Activated CD4-positive, alpha-beta T cell treated with anti-CD3 and anti-CD28 coated beads, Interleukin-2, amount 10 ng/mL, durations not matched to agents 7 days and 5 days (primary cell): ENCODE data around the gene ZNF780B. TPM values are rescaled to one million over a fixed set of nuclear protein-coding genes. Genes with fewer than 3 reads are reported as not detected.

Source experiments
- CTCF ChIA-PET: fragments of 350-600 bp; sonication (Branson Sonifier 250); formaldehyde crosslinking; loops from one replicate; lab custom pipeline; 2021; ENCODE audit warnings: antibody characterized with exemption; lab: Charles Lee
- POLR2A ChIA-PET: fragments of 350-600 bp; sonication (Branson Sonifier 250); formaldehyde crosslinking; loops from one replicate; lab custom pipeline; 2021; ENCODE audit warnings: antibody characterized with exemption; lab: Charles Lee
- DNase-seq: peaks from one replicate; pipeline ENCODE4 v3.0.0-alpha.2; 2020
- H3K27ac Mint-ChIP-seq: one replicate; pipeline ENCODE4 v1.8.0; 2021; ENCODE audit warnings: mild to moderate bottlenecking, moderate library complexity, mixed read lengths
- H3K27me3 Mint-ChIP-seq: one replicate; pipeline ENCODE4 v1.8.0; 2021; ENCODE audit warnings: mixed read lengths
- H3K36me3 Mint-ChIP-seq: one replicate; pipeline ENCODE4 v1.8.0; 2021; ENCODE audit warnings: low read depth, mixed read lengths
- H3K4me1 Mint-ChIP-seq: one replicate; pipeline ENCODE4 v1.8.0; 2021; ENCODE audit warnings: mixed read lengths
- H3K4me3 Mint-ChIP-seq: one replicate; pipeline ENCODE4 v1.8.0; 2021; ENCODE audit warnings: mild to moderate bottlenecking, moderate library complexity, mixed read lengths
- H3K9me3 Mint-ChIP-seq: one replicate; pipeline ENCODE4 v1.8.0; 2021; ENCODE audit warnings: mixed read lengths
- total RNA-seq, 2 experiments: library from RNA; stranded (reverse); gene quantifications; one replicate each; pipeline ENCODE4 v1.2.3, GENCODE V29; 2021

Gene ZNF780B
- total RNA-seq, 2 experiments from 2014 or later, result 28.3 to 30.5 TPM

GRCh38 chr19:39993605-39994004 lies 62.4 kb downstream of the ZNF780B start:
- DNase-seq, result no peak
- Mint-ChIP-seq H3K27ac (no peak overlapping the region), H3K36me3 (peaks cover 54% of the 10 kb centered on the region), H3K9me3 (peaks cover 23% of the 10 kb centered on the region), H3K4me1 (peaks cover 44% of the 10 kb centered on the region), H3K27me3 (no peaks in the 10 kb centered on the region), H3K4me3 (no peak overlapping the region)
- CTCF ChIA-PET, result no interaction called here
- POLR2A ChIA-PET, result no interaction called here

- Mint-ChIP-seq H3K9me3 (peaks cover 43% of the 10 kb centered on the region), H3K36me3 (peaks cover 51% of the 10 kb centered on the region), H3K4me1 (peaks cover 15% of the 10 kb centered on the region), H3K27me3 (no peaks in the 10 kb centered on the region), H3K4me3 (no peak overlapping the region), H3K27ac (no peak overlapping the region)
- DNase-seq, result no peak
- ChIA-PET POLR2A (no interaction called here), CTCF (no interaction called here)
These were observed 68.4 kb downstream of the ZNF780B start for GRCh38 chr19:39987596-39987995.

GRCh38 chr19:39987167-39987566 lies 68.9 kb downstream of the ZNF780B start:
- CTCF ChIA-PET, result no interaction called here
- Mint-ChIP-seq H3K9me3 (peaks cover 42% of the 10 kb centered on the region), H3K4me3 (no peak overlapping the region), H3K36me3 (peaks cover 53% of the 10 kb centered on the region), H3K27ac (no peak overlapping the region), H3K27me3 (no peaks in the 10 kb centered on the region), H3K4me1 (peaks cover 14% of the 10 kb centered on the region)
- POLR2A ChIA-PET, result no interaction called here
- no peak for DNase-seq

GRCh38 chr19:39986643-39987042 lies 69.4 kb downstream of the ZNF780B start:
- peaks cover 40% of the 10 kb centered on the region for H3K9me3 Mint-ChIP-seq
- no peak overlapping the region for H3K27ac Mint-ChIP-seq
- H3K36me3 Mint-ChIP-seq, result peaks cover 54% of the 10 kb centered on the region
- CTCF ChIA-PET, result no interaction called here
- no peak overlapping the region for H3K4me3 Mint-ChIP-seq
- H3K27me3 Mint-ChIP-seq, result no peaks in the 10 kb centered on the region
- DNase-seq, result no peak
- POLR2A ChIA-PET, result no interaction called here
- peaks cover 11% of the 10 kb centered on the region for H3K4me1 Mint-ChIP-seq

GRCh38 chr19:39983695-39984300 lies 72.2 kb downstream of the ZNF780B start:
- no peaks in the 10 kb centered on the region for H3K27me3 Mint-ChIP-seq
- CTCF ChIA-PET, result no interaction called here
- no peak for DNase-seq
- H3K4me1 Mint-ChIP-seq, result no peaks in the 10 kb centered on the region
- no peak overlapping the region for H3K4me3 Mint-ChIP-seq
- POLR2A ChIA-PET, result no interaction called here
- H3K36me3 Mint-ChIP-seq, result peaks cover 75% of the 10 kb centered on the region
- no peak overlapping the region for H3K27ac Mint-ChIP-seq
- H3K9me3 Mint-ChIP-seq, result peaks cover 39% of the 10 kb centered on the region

GRCh38 chr19:39982883-39983282 lies 73.1 kb downstream of the ZNF780B start:
- no peak overlapping the region for H3K4me3 Mint-ChIP-seq
- no peaks in the 10 kb centered on the region for H3K4me1 Mint-ChIP-seq
- H3K9me3 Mint-ChIP-seq, result peaks cover 38% of the 10 kb centered on the region
- no peak for DNase-seq
- CTCF ChIA-PET, result no interaction called here
- POLR2A ChIA-PET, result no interaction called here
- H3K36me3 Mint-ChIP-seq, result peaks cover 83% of the 10 kb centered on the region
- H3K27me3 Mint-ChIP-seq, result no peaks in the 10 kb centered on the region
- H3K27ac Mint-ChIP-seq, result no peak overlapping the region

Other genes with a start within 250 kb of the ZNF780B start
- gene DYRK1B, start 222.1 kb downstream of the ZNF780B start, total RNA-seq, result 10 to 100 TPM; 10.9 to 11.5 TPM
- gene FBL, start 209.9 kb downstream of the ZNF780B start, total RNA-seq, result 100 to 1,000 TPM; 330 to 377 TPM
- 1 to 10 TPM; 7.1 TPM for gene FCGBP, start 121.6 kb downstream of the ZNF780B start, total RNA-seq
- 100 to 1,000 TPM; 108 to 122 TPM for gene PSMC4, start 85.1 kb downstream of the ZNF780B start, total RNA-seq
- gene ZNF546, start 59.2 kb downstream of the ZNF780B start, total RNA-seq, result 1 to 10 TPM; 6.1 to 8.9 TPM
- gene ZNF780A, start 34.7 kb upstream of the ZNF780B start, total RNA-seq, result 10 to 100 TPM; 24.1 to 24.5 TPM
- 10 to 100 TPM; 15.7 to 19.7 TPM for gene MAP3K10, start 135.2 kb upstream of the ZNF780B start, total RNA-seq
- not detected for gene TTC9B, start 162.2 kb upstream of the ZNF780B start, total RNA-seq
- gene CCNP, start 170.5 kb upstream of the ZNF780B start, total RNA-seq, result under 1 TPM; 0.27 to 0.35 TPM
- gene AKT2, start 229.1 kb upstream of the ZNF780B start, total RNA-seq, result 100 to 1,000 TPM; 131 to 148 TPM